ENCODE measurements around the gene ZRSR2.
"Not testable (repeated sequence)": the region's sequence is repeated elsewhere in the genome, so short reads cannot be mapped to it uniquely, and the experiment has no call there.

The ZRSR2 gene, protein sequence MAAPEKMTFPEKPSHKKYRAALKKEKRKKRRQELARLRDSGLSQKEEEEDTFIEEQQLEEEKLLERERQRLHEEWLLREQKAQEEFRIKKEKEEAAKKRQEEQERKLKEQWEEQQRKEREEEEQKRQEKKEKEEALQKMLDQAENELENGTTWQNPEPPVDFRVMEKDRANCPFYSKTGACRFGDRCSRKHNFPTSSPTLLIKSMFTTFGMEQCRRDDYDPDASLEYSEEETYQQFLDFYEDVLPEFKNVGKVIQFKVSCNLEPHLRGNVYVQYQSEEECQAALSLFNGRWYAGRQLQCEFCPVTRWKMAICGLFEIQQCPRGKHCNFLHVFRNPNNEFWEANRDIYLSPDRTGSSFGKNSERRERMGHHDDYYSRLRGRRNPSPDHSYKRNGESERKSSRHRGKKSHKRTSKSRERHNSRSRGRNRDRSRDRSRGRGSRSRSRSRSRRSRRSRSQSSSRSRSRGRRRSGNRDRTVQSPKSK

DNA sequence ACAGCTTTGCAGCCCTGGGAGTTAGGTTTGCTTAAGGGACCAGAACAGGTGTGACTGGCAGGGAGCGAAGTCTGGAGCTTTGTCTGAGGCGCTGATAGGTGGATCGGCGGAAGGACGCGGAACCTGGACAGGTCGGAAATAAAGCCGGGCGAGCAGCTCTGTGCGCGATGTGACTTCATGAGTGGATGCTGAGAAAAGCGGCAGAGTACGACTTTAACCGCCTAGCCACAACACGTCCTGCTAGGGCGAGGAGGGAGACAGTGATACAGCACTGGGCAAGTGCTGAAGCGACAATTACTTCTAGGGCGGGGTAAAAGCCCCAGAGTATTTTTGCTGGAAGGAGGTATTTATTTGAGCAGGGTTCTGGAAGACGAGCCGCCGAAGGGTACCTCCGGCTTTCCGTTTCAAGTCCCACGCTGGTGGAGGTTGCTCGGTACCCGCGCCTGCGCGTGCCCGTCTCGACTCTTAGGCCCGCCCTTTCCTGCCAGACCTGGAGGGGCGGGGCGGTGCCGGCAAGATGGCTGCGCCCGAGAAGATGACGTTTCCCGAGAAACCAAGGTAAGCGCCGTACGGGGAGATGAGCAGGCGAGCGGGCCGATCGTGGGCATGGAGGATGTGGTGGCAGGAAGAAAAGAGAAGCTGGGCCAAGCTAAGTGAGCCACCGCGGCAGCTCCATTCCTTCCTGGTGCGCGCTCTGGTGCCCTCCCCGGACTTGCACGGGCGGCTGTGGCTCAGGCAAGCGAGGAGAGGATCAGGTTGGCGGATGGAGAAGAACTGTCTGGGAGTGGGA lies at the start of gene ZRSR2:
Gene ZRSR2, plus strand, starts transcription at position 506 of the 790 bp plus-strand sequence. Its CDS starts 12 bp downstream, at position 518.
- H3K4me1 ChIP-seq (ENCODE audit: control insufficient read depth, insufficient read depth, low read length), result peaks cover 11% of the 10 kb centered on the region
- peak within 1 kb of the TSS; percentile 47 for H3K9ac ChIP-seq (ENCODE audit: low read depth, low read length)
- H3K27me3 ChIP-seq (ENCODE audit: control insufficient read depth, insufficient read depth, low read length), result no peaks in the 10 kb centered on the region
- peak within 1 kb of the TSS; percentile 82 for H3K4me3 ChIP-seq (ENCODE audit: low read depth, low read length)
- H3K27ac ChIP-seq (ENCODE audit: low read depth, low read length), result peak within 1 kb of the TSS; percentile 67
- H3K9me3 ChIP-seq (ENCODE audit: control insufficient read depth, insufficient read depth, low read length), result no peaks in the 10 kb centered on the region
- peaks cover 26% of the 10 kb centered on the region for H3K36me3 ChIP-seq (ENCODE audit: control insufficient read depth, insufficient read depth, low read length)

DNA sequence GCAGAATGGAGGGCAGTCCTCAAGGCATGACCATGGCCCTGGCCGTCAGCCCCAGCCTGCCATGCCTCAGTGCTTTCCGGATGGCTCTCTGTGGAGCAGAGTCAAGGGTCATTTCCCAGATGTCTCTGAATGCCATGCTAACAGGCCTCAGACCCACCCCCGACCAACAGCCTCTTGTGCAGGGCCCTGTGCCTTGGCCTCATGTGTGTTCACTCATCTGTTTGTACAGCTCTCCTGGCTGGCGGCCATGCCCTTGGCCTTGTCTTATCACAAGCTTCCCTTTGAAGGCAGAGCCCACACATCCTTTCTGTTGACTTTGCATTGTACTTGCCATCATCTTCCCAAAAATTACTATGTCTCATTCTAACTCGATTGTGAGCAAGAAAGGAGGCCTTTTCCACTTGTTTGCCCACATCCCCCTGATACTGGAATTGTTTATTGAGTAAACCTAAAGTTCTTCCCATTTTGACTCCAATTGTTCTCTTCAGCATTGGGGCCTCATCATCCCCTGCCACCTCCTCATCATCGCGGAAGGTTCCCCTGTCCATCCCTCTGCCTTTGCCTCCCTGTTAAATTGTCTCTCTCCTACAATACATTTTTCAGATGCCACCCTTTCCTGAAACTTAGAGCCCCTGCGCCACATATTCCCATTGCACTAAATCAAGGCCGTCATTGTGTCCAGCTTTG lies 46.0 kb upstream of the ZRSR2 start:
- H3K4me3 ChIP-seq (ENCODE audit: low read depth, low read length), result no peak overlapping the region
- no peaks in the 10 kb centered on the region for H3K36me3 ChIP-seq (ENCODE audit: control insufficient read depth, insufficient read depth, low read length)
- H3K4me1 ChIP-seq (ENCODE audit: control insufficient read depth, insufficient read depth, low read length), result peaks cover 24% of the 10 kb centered on the region
- H3K9me3 ChIP-seq (ENCODE audit: control insufficient read depth, insufficient read depth, low read length), result no peaks in the 10 kb centered on the region
- H3K9ac ChIP-seq (ENCODE audit: low read depth, low read length), result no peak overlapping the region
- H3K27me3 ChIP-seq (ENCODE audit: control insufficient read depth, insufficient read depth, low read length), result peaks cover 3% of the 10 kb centered on the region; the same call in 1 of the 2 replicates
- H3K27ac ChIP-seq (ENCODE audit: low read depth, low read length), result no peak overlapping the region

DNA sequence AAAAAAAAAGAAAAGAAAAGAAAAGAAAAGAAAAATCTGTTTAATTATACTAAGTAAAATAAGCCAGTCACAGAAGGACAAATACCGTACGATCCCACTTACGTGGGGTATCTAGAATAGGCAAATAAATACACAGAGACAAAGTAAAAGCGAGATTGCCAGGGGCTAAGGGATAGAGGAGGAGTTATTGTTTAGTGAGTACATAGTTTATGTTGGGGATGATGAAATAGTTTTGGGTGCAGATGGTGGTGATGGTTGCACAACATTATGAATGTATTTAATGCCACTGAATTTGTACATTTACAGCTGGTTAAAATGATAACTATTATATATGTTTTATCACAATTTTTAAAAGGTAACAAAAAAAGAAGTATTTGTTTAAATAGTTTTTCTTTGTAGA lies 45.1 kb upstream of the ZRSR2 start:
- no peak overlapping the region for H3K27ac ChIP-seq (ENCODE audit: low read depth, low read length)
- no peaks in the 10 kb centered on the region for H3K27me3 ChIP-seq (ENCODE audit: control insufficient read depth, insufficient read depth, low read length)
- no peak overlapping the region for H3K9ac ChIP-seq (ENCODE audit: low read depth, low read length)
- no peak overlapping the region for H3K4me3 ChIP-seq (ENCODE audit: low read depth, low read length)
- no peaks in the 10 kb centered on the region for H3K36me3 ChIP-seq (ENCODE audit: control insufficient read depth, insufficient read depth, low read length)
- H3K9me3 ChIP-seq (ENCODE audit: control insufficient read depth, insufficient read depth, low read length), result no peaks in the 10 kb centered on the region
- peaks cover 28% of the 10 kb centered on the region for H3K4me1 ChIP-seq (ENCODE audit: control insufficient read depth, insufficient read depth, low read length)

DNA sequence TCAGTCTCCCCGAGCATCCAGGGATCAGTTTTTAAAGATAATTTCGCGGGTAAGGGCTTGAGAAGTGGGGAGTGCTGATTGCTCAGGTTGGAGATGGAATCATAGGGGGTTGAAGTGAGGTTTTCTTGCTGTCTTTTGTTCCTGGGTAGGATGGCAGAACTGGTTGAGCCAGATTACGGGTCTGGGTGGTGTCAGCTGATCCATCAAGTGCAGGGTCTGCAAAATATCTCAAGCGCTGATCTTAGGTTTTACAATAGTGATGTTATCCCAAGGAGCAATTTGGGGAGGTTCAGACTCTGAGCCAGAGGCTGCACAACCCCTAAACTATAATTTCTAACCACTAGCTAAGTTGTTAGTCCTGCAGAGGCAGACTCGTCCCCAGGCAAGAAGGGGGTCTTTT lies 43.6 kb upstream of the ZRSR2 start:
- H3K4me1 ChIP-seq (ENCODE audit: control insufficient read depth, insufficient read depth, low read length), result peaks cover 39% of the 10 kb centered on the region
- not testable (repeated sequence) for H3K36me3 ChIP-seq (ENCODE audit: control insufficient read depth, insufficient read depth, low read length); H3K27me3 ChIP-seq (ENCODE audit: control insufficient read depth, insufficient read depth, low read length); H3K4me3 ChIP-seq (ENCODE audit: low read depth, low read length); H3K9me3 ChIP-seq (ENCODE audit: control insufficient read depth, insufficient read depth, low read length); H3K9ac ChIP-seq (ENCODE audit: low read depth, low read length)
- H3K27ac ChIP-seq (ENCODE audit: low read depth, low read length), result peak overlapping the region; percentile 18

DNA sequence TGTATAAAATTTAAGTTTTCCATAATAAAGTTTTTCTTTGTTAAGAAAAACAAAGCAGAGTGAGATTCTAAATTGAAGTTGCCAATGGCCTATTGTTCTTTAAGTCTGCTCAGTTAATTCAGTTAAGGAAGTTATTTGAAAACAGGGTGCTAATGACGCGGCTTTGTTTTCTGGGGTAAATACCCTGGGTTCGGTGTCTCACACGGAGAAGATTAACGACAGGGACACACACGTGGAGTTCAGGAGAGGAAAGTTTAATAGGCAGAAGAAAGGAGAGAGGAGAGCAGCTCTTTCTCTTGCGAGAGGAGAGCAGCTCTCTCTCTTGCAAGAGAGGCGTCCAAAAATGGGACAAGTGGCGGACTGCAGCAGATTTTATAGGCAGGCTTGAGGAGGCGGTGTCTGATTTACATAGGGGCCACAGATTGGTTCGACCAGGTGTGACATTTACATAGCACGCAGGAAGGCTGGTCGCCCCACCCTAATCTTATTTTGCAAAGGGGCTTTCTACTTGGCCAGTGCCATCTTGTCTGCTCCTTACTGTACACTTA lies 42.6 kb upstream of the ZRSR2 start:
- H3K27ac ChIP-seq (ENCODE audit: low read depth, low read length), result peak overlapping the region; percentile 23
- H3K4me1 ChIP-seq (ENCODE audit: control insufficient read depth, insufficient read depth, low read length), result peaks cover 39% of the 10 kb centered on the region
- H3K9ac ChIP-seq (ENCODE audit: low read depth, low read length), result no peak overlapping the region
- H3K9me3 ChIP-seq (ENCODE audit: control insufficient read depth, insufficient read depth, low read length), result no peaks in the 10 kb centered on the region
- H3K27me3 ChIP-seq (ENCODE audit: control insufficient read depth, insufficient read depth, low read length), result no peaks in the 10 kb centered on the region
- H3K36me3 ChIP-seq (ENCODE audit: control insufficient read depth, insufficient read depth, low read length), result no peaks in the 10 kb centered on the region
- H3K4me3 ChIP-seq (ENCODE audit: low read depth, low read length), result no peak overlapping the region

DNA sequence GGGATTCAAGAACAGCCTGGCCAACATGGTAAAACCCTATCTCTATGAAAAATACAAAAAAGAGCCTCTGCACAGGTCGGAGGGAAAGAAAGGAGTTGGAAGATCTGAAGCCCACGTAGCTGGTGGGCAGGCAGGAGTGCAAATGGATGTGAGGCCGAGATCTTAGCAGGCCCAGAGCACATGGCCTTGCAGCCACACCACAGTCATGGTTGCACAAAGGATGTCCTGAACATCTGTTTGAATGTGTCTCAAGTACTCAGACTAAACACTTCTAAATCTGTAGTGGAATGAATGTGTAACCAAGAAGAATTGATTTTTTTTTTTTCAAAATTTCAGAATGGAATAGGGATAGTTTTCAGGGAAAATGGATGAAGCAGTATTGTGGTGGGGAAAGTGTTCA lies 41.4 kb upstream of the ZRSR2 start:
- Histone ChIP-seq H3K36me3 (ENCODE audit: control insufficient read depth, insufficient read depth, low read length) (no peaks in the 10 kb centered on the region), H3K9ac (ENCODE audit: low read depth, low read length) (no peak overlapping the region), H3K9me3 (ENCODE audit: control insufficient read depth, insufficient read depth, low read length) (no peaks in the 10 kb centered on the region), H3K27ac (ENCODE audit: low read depth, low read length) (no peak overlapping the region), H3K4me3 (ENCODE audit: low read depth, low read length) (no peak overlapping the region), H3K4me1 (ENCODE audit: control insufficient read depth, insufficient read depth, low read length) (peaks cover 45% of the 10 kb centered on the region), H3K27me3 (ENCODE audit: control insufficient read depth, insufficient read depth, low read length) (no peaks in the 10 kb centered on the region)

DNA sequence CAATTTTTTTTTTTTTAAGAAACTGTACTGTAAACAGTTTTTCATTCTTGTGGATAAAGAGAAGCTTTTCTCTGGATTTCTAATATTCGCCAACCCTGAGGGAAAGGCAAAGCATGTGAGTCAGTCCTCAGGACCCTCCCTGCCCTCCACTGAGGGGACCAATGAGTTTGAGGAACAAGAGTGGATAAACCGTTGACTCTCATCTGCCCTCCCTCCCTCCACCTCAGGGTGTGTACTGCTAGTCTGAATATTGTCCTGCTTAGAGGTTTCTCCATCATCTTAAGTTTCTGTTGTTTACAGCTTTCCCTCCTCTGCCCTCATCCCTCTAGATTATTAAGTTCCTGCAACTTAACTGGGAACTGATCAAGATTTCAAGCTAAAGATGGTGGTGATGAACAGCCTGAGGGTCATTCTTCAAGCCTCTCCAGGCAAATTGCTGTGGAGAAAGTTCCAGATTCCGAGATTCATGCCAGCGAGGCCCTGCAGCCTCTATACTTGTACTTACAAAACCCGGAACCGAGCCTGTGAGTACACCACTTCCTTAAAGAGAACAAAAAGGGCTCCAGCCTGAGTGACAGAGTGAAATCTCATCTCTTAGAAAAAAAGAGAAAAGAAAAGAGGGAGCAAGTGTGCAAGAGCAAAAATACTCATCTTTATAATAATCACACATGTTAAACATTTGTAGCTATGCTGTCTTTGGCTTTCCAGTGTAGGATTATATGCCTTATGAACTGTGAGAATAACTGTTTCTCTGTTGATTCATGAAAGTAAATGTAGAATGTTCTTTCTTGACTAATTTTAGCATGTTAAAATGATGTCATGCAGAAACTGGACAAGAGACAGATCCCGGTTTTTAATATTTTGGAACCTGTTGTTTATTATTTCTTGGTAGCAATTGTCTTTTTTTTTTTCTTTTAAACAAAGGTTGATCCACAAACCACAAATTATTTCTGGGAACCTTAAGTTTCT lies 40.4 kb upstream of the ZRSR2 start:
- no peak overlapping the region for H3K4me3 ChIP-seq (ENCODE audit: low read depth, low read length)
- H3K9ac ChIP-seq (ENCODE audit: low read depth, low read length), result no peak overlapping the region
- H3K27me3 ChIP-seq (ENCODE audit: control insufficient read depth, insufficient read depth, low read length), result no peaks in the 10 kb centered on the region
- H3K9me3 ChIP-seq (ENCODE audit: control insufficient read depth, insufficient read depth, low read length), result no peaks in the 10 kb centered on the region
- no peaks in the 10 kb centered on the region for H3K36me3 ChIP-seq (ENCODE audit: control insufficient read depth, insufficient read depth, low read length)
- H3K27ac ChIP-seq (ENCODE audit: low read depth, low read length), result no peak overlapping the region
- H3K4me1 ChIP-seq (ENCODE audit: control insufficient read depth, insufficient read depth, low read length), result peaks cover 49% of the 10 kb centered on the region

DNA sequence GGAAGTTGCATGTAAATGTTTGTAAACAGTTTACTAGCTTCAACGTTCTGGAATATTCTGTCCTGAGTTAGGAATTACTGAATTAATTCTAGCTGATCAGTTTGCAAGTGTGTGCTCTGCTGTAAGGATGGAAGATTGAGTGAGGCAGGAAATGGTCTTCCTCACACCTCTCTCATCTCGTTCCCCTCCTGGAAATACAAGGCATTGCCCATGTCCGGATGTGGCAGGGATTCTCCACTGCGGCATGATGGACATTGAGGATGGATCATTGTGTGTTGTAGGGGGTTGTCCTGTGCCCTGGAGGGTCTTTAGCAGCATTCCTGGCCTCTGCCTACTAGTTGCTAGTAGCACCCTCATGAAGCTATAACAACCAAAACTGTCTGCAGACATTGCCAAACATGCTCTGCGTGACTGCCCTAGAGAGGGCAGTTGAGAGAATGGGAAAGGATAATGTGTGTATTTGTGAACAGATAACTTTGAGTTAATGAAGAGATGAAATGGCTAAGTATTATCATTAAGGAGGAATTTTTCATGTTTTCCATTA lies 39.6 kb upstream of the ZRSR2 start:
- no peak overlapping the region for H3K27ac ChIP-seq (ENCODE audit: low read depth, low read length)
- H3K36me3 ChIP-seq (ENCODE audit: control insufficient read depth, insufficient read depth, low read length), result no peaks in the 10 kb centered on the region
- no peaks in the 10 kb centered on the region for H3K9me3 ChIP-seq (ENCODE audit: control insufficient read depth, insufficient read depth, low read length)
- no peak overlapping the region for H3K4me3 ChIP-seq (ENCODE audit: low read depth, low read length)
- H3K27me3 ChIP-seq (ENCODE audit: control insufficient read depth, insufficient read depth, low read length), result no peaks in the 10 kb centered on the region
- H3K9ac ChIP-seq (ENCODE audit: low read depth, low read length), result no peak overlapping the region
- peaks cover 49% of the 10 kb centered on the region for H3K4me1 ChIP-seq (ENCODE audit: control insufficient read depth, insufficient read depth, low read length)

DNA sequence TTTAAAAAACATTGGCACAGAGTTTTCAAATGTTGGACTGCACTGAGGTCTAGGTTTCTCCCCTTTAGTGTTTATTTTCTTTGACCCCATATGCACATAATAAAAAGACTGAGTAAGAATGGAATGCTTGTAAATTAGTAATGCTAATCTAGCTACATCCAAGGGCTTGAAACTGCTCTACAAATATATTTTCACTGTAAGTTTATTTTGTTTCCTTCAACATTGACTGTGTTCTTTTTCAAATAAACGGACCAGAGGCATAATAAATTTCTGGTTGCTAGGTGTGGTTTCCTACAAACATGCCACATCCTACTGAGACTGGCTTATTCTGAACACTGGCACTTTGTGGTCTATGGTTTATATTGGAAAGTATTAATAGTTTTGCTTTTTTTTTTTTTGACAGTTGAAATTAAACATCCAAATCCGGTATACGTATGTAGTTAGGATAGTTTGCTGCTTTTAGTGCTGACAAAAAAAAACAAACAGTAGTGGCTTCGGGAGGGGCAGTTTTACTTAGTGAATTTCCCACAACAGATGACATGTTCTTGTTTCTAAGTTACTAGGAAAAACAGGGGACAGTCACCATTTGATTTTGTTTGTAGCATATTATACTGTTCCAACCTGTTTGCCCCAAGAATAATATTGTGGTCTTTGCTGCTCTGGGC lies 39.0 kb upstream of the ZRSR2 start:
- peaks cover 49% of the 10 kb centered on the region for H3K4me1 ChIP-seq (ENCODE audit: control insufficient read depth, insufficient read depth, low read length)
- H3K9ac ChIP-seq (ENCODE audit: low read depth, low read length), result no peak overlapping the region
- no peak overlapping the region for H3K4me3 ChIP-seq (ENCODE audit: low read depth, low read length)
- H3K27me3 ChIP-seq (ENCODE audit: control insufficient read depth, insufficient read depth, low read length), result no peaks in the 10 kb centered on the region
- H3K27ac ChIP-seq (ENCODE audit: low read depth, low read length), result no peak overlapping the region
- no peaks in the 10 kb centered on the region for H3K36me3 ChIP-seq (ENCODE audit: control insufficient read depth, insufficient read depth, low read length)
- no peaks in the 10 kb centered on the region for H3K9me3 ChIP-seq (ENCODE audit: control insufficient read depth, insufficient read depth, low read length)
